DOHH2 (cell line): ENCODE data around the gene VAV2.

Source experiments
- H3F3A ChIP-seq: fragments of 200-600 bp; sonication (generic), shearing (Covaris generic); 2 replicates; pipeline ENCODE4 v1.6.0; 2016; ENCODE audit warnings: antibody characterized with exemption, mild to moderate bottlenecking; ENCODE audit not compliant: control insufficient read depth, insufficient read depth
- H3K27ac ChIP-seq: fragments of 200-600 bp; sonication (generic); 2 replicates; pipeline ENCODE4 v1.5.1; 2014; ENCODE audit warnings: low read depth, mild to moderate bottlenecking, low read length, moderate library complexity
- H3K27me3 ChIP-seq: fragments of 200-600 bp; sonication (generic); 2 replicates; pipeline ENCODE4 v1.6.1; 2014; ENCODE audit warnings: mild to moderate bottlenecking, low read length, mixed read lengths; ENCODE audit not compliant: control insufficient read depth
- H3K36me3 ChIP-seq: fragments of 200-600 bp; sonication (generic); 2 replicates; pipeline ENCODE4 v1.6.1; 2014; ENCODE audit warnings: mild to moderate bottlenecking, low read length, moderate library complexity, mixed read lengths; ENCODE audit not compliant: control insufficient read depth
- H3K4me1 ChIP-seq: fragments of 200-600 bp; sonication (generic); 2 replicates; pipeline ENCODE4 v1.6.1; 2014; ENCODE audit warnings: mild to moderate bottlenecking, low read length, mixed read lengths; ENCODE audit not compliant: control insufficient read depth
- H3K4me2 ChIP-seq: fragments of 200-600 bp; sonication (generic); 2 replicates; pipeline ENCODE4 v1.6.0; 2014; ENCODE audit warnings: mild to moderate bottlenecking, low read length, moderate library complexity
- H3K4me3 ChIP-seq: fragments of 200-600 bp; sonication (generic); 2 replicates; pipeline ENCODE4 v1.5.1; 2014; ENCODE audit warnings: mild to moderate bottlenecking, low read length, mixed read lengths
- H3K79me2 ChIP-seq: fragments of 200-600 bp; sonication (generic); 2 replicates; pipeline ENCODE4 v1.6.1; 2014; ENCODE audit warnings: mild to moderate bottlenecking, low read length, mixed read lengths; ENCODE audit not compliant: control insufficient read depth
- H3K9me2 ChIP-seq: fragments of 200-600 bp; sonication (generic); replicated peaks from 2 replicates; pipeline ENCODE4 v1.6.1; 2014; ENCODE audit warnings: mild to moderate bottlenecking, low read length, mixed read lengths; ENCODE audit not compliant: control insufficient read depth
- H3K9me3 ChIP-seq: fragments of 200-600 bp; sonication (generic); 2 replicates; pipeline ENCODE4 v1.6.1; 2014; ENCODE audit warnings: antibody characterized with exemption, low read length, mixed read lengths; ENCODE audit not compliant: control insufficient read depth, insufficient read depth
- H4K20me1 ChIP-seq: fragments of 200-600 bp; sonication (generic); 2 replicates; pipeline ENCODE4 v1.6.0; 2014; ENCODE audit warnings: low read depth, mild to moderate bottlenecking, antibody characterized with exemption, low read length, moderate library complexity; ENCODE audit not compliant: control insufficient read depth, insufficient read depth
- CTCF ChIP-seq: fragments of 200-600 bp; sonication (generic); IDR thresholded peaks from one replicate; pipeline ENCODE4 v1.5.1; 2014; ENCODE audit warnings: antibody characterized with exemption, mild to moderate bottlenecking, low read depth, low read length; ENCODE audit not compliant: poor library complexity, severe bottlenecking
- EZH2phosphoT487 ChIP-seq: fragments of 200-600 bp; sonication (generic); IDR thresholded peaks from 2 replicates; pipeline ENCODE4 v1.6.1; 2017; ENCODE audit warnings: borderline replicate concordance, mild to moderate bottlenecking, antibody characterized with exemption, low read length, moderate library complexity, mixed read lengths

Gene VAV2

GRCh38 chr9:133968966-133969617 lies 23.0 kb downstream of the VAV2 start:
- Histone ChIP-seq H3K4me1 (peaks cover 41% of the 10 kb centered on the region), H4K20me1 (peaks cover 16% of the 10 kb centered on the region), H3K79me2 (peaks cover 98% of the 10 kb centered on the region), H3K4me2 (no peak overlapping the region), H3K9me3 (peaks cover 9% of the 10 kb centered on the region; the same call in 1 of the 2 replicates), H3K27me3 (no peaks in the 10 kb centered on the region), H3K36me3 (no peaks in the 10 kb centered on the region), H3K27ac (no peak overlapping the region), H3K9me2 (no peaks in the 10 kb centered on the region), H3K4me3 (no peak overlapping the region), H3F3A (peaks cover 4% of the 10 kb centered on the region; the same call in 1 of the 2 replicates)
- no peak for TF ChIP-seq EZH2phosphoT487
- TF ChIP-seq CTCF, result no peak

- Histone ChIP-seq H3K79me2 (peaks cover 97% of the 10 kb centered on the region), H3K4me1 (peaks cover 35% of the 10 kb centered on the region), H3K9me3 (peaks cover 9% of the 10 kb centered on the region; the same call in 1 of the 2 replicates), H3F3A (peaks cover 4% of the 10 kb centered on the region; the same call in 1 of the 2 replicates), H3K36me3 (no peaks in the 10 kb centered on the region), H3K4me2 (no peak overlapping the region), H3K27me3 (no peaks in the 10 kb centered on the region), H3K4me3 (no peak overlapping the region), H3K9me2 (no peaks in the 10 kb centered on the region), H4K20me1 (peaks cover 12% of the 10 kb centered on the region), H3K27ac (no peak overlapping the region)
- TF ChIP-seq CTCF (no peak), EZH2phosphoT487 (no peak)
Observed at GRCh38 chr9:133968428-133968827, 23.7 kb downstream of the VAV2 start.

GRCh38 chr9:133967024-133967741 lies 24.9 kb downstream of the VAV2 start:
- no peak overlapping the region for H3K4me2 ChIP-seq
- H3K27ac ChIP-seq, result no peak overlapping the region
- H3K4me3 ChIP-seq, result no peak overlapping the region
- peaks cover 9% of the 10 kb centered on the region; the same call in 1 of the 2 replicates for H3F3A ChIP-seq
- peaks cover 4% of the 10 kb centered on the region for H4K20me1 ChIP-seq
- H3K9me2 ChIP-seq, result no peaks in the 10 kb centered on the region
- no peaks in the 10 kb centered on the region for H3K36me3 ChIP-seq
- H3K79me2 ChIP-seq, result peaks cover 97% of the 10 kb centered on the region
- peaks cover 29% of the 10 kb centered on the region for H3K4me1 ChIP-seq
- no peaks in the 10 kb centered on the region for H3K27me3 ChIP-seq
- peaks cover 9% of the 10 kb centered on the region; the same call in 1 of the 2 replicates for H3K9me3 ChIP-seq
- TF ChIP-seq CTCF (no peak), EZH2phosphoT487 (no peak)
